Measurements from ENCODE around the gene LRRC8D. TPM values are rescaled to one million over a fixed set of nuclear protein-coding genes. Genes with fewer than 3 reads are reported as not detected.

The LRRC8D gene
- polyA plus RNA-seq, 3 donors: 28.0 to 43.8 (median 42.9) TPM

DNA sequence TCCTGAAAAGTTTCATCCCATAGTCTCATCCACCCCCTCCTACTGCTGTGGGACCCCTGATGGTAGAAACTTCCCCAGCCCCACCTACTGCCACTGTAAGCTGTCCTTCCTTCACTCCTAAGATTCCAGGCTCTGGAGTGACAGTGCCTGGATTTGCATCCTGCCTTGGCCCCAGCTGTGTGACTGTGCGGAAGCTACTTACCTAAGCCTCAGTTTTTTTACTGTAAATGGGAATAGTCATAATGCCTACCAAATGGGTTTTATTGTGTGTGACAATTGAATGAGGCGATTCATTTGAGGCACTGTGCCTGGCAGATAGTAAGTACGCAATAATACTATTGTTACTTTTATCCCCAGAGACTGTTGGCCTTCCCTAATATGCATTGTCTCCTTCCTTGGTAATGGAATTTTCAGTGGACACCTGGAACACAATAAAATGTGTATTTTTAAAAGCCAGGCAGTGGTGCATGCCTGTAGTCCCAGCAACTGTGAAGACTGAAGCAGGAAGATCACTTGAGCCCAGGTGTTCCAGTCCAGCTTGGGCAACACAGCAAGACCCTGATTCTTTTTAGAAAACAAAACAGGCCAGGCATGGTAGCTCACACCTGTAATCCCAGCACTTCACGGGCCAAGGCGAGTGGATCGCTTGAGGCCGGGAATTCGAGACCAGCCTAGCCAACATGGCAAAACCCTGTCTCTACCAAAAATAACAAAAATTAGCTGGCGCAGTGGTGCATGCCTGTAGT, 119.0 kb downstream of the LRRC8D start:
- TF ChIP-seq, protein P1, sequence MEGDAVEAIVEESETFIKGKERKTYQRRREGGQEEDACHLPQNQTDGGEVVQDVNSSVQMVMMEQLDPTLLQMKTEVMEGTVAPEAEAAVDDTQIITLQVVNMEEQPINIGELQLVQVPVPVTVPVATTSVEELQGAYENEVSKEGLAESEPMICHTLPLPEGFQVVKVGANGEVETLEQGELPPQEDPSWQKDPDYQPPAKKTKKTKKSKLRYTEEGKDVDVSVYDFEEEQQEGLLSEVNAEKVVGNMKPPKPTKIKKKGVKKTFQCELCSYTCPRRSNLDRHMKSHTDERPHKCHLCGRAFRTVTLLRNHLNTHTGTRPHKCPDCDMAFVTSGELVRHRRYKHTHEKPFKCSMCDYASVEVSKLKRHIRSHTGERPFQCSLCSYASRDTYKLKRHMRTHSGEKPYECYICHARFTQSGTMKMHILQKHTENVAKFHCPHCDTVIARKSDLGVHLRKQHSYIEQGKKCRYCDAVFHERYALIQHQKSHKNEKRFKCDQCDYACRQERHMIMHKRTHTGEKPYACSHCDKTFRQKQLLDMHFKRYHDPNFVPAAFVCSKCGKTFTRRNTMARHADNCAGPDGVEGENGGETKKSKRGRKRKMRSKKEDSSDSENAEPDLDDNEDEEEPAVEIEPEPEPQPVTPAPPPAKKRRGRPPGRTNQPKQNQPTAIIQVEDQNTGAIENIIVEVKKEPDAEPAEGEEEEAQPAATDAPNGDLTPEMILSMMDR (IDR thresholded peaks at IDR 0.05): no peak
- H3K27me3 ChIP-seq (ENCODE audit: control insufficient read depth in 2 of 2, insufficient read depth in 2 of 2, low read length in 2 of 2): no peaks in the 10 kb centered on the region
- Mint-ChIP-seq H3K27ac (peak overlapping the region; percentile 56 to 98 (median 85)), H3K4me3 (no peak overlapping the region), H3K27me3 (ENCODE audit: low read depth in 3 of 3) (no peaks in the 10 kb centered on the region), H3K4me1 (peaks cover 42% of the 10 kb centered on the region), H3K9me3 (peaks cover 0 to 2% (median 0%) of the 10 kb centered on the region in 7 donors), H3K36me3 (peaks cover 31 to 36% of the 10 kb centered on the region in 2 donors)
- H2AFZ ChIP-seq (ENCODE audit: insufficient read depth, low read depth, low read length, poor library complexity, severe bottlenecking): no peak overlapping the region
- 96% methylated on average over 3 of the region's 9 CpGs for WGBS (ENCODE audit: insufficient coverage)
- H3K9me3 ChIP-seq (replicated peaks in 1 of 2; ENCODE audit: control insufficient read depth in 1 of 2, insufficient read depth in 1 of 2, low read length in 2 of 2): no peaks in the 10 kb centered on the region
- no peak overlapping the region for H3K4me2 ChIP-seq (replicated peaks; ENCODE audit: extremely low read depth, low read length, poor library complexity, severe bottlenecking)
- peaks cover 17% of the 10 kb centered on the region for H4K20me1 ChIP-seq (ENCODE audit: insufficient read depth, low read length)
- peaks cover 4% of the 10 kb centered on the region for H3K79me2 ChIP-seq (ENCODE audit: insufficient read depth, low read length)
- DNase-seq: no peak
- no peak overlapping the region for H3K4me3 ChIP-seq (replicated peaks in 1 of 3; ENCODE audit: low read depth in 2 of 3, low read length in 3 of 3)
- H3K9ac ChIP-seq (ENCODE audit: insufficient read depth, low read length, poor library complexity, severe bottlenecking): no peak overlapping the region
- intact Hi-C loops (cut with micrococcal nuclease): loop anchor here in 1 of 2 donors (5.0 kb wide), 2 partner anchors 33 to 37 kb away; no protein-coding TSS in a partner anchor
- peaks cover 31 to 52% of the 10 kb centered on the region in 2 donors for H3K36me3 ChIP-seq (replicated peaks in 1 of 2; ENCODE audit: control insufficient read depth in 1 of 2, insufficient read depth in 2 of 2, low read length in 2 of 2)
- H3K27ac ChIP-seq (ENCODE audit: low read depth in 1 of 2, low read length in 2 of 2): peak overlapping the region in 1 of 2 donors; percentile 89
- peaks cover 51 to 53% of the 10 kb centered on the region in 2 donors for H3K4me1 ChIP-seq (ENCODE audit: control insufficient read depth in 1 of 2, insufficient read depth in 2 of 2, low read length in 2 of 2)

DNA sequence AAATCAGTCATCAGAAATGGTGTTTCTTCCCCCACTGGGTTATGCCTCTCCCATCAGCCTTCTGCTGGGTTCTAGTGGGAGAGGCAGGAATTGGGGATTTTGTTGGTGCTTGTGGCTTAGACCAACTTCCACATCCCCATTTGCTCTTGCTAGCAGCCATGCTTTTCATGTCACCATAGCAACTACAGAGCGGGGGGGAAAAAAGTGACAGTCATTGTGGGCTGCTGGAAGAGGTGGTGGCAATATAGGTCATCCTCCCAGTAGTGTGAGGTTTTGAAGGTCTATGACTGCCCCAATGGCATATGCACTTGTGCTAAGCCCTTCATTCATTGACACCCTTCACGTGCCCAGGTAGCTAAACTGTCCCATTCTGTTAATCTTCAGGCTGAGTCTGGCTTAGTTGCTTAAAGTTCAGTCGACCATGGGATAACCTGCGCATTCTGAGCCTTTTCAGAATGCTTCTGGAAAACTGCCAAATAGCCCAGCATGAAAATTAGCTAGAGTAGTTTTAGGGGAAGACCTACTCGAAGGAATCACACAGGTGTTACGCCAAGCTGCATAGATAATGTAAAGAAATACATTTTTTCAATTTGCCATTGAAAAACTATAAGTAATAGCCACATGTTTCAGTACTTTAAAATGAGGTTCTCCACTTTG, 120.4 kb downstream of the LRRC8D start:
- Mint-ChIP-seq H3K27ac (peak overlapping the region; percentile 81 to 98 (median 90)), H3K4me1 (peaks cover 46% of the 10 kb centered on the region), H3K36me3 (peaks cover 23 to 24% of the 10 kb centered on the region in 2 donors), H3K27me3 (ENCODE audit: low read depth in 3 of 3) (peaks cover 0 to 3% (median 0%) of the 10 kb centered on the region in 3 donors), H3K4me3 (no peak overlapping the region), H3K9me3 (peaks cover 0 to 2% (median 0%) of the 10 kb centered on the region in 7 donors)
- Histone ChIP-seq H3K4me3 (replicated peaks in 1 of 3; ENCODE audit: low read depth in 2 of 3, low read length in 3 of 3) (no peak overlapping the region), H3K9me3 (replicated peaks in 1 of 2; ENCODE audit: control insufficient read depth in 1 of 2, insufficient read depth in 1 of 2, low read length in 2 of 2) (no peaks in the 10 kb centered on the region), H3K4me1 (ENCODE audit: control insufficient read depth in 1 of 2, insufficient read depth in 2 of 2, low read length in 2 of 2) (peaks cover 51 to 58% of the 10 kb centered on the region in 2 donors), H3K27ac (ENCODE audit: low read depth in 1 of 2, low read length in 2 of 2) (peak overlapping the region; percentile 81 to 89), H3K9ac (ENCODE audit: insufficient read depth, low read length, poor library complexity, severe bottlenecking) (no peak overlapping the region), H3K27me3 (ENCODE audit: control insufficient read depth in 2 of 2, insufficient read depth in 2 of 2, low read length in 2 of 2) (no peaks in the 10 kb centered on the region), H3K36me3 (replicated peaks in 1 of 2; ENCODE audit: control insufficient read depth in 1 of 2, insufficient read depth in 2 of 2, low read length in 2 of 2) (peaks cover 18 to 39% of the 10 kb centered on the region in 2 donors), H2AFZ (ENCODE audit: insufficient read depth, low read depth, low read length, poor library complexity, severe bottlenecking) (no peak overlapping the region), H4K20me1 (ENCODE audit: insufficient read depth, low read length) (peaks cover 8% of the 10 kb centered on the region), H3K4me2 (replicated peaks; ENCODE audit: extremely low read depth, low read length, poor library complexity, severe bottlenecking) (no peak overlapping the region), H3K79me2 (ENCODE audit: insufficient read depth, low read length) (no peaks in the 10 kb centered on the region)
- TF ChIP-seq, protein P1 (IDR thresholded peaks at IDR 0.05): no peak
- intact Hi-C loops (cut with micrococcal nuclease): loop anchor here in 1 of 2 donors (5.0 kb wide), 2 partner anchors 34 to 36 kb away; no protein-coding TSS in a partner anchor
- DNase-seq: peak; percentile 82 to 94 (median 87)
- 94% methylated on average over 2 of the region's 6 CpGs for WGBS (ENCODE audit: insufficient coverage)
